HL-60 (cell line): Measurements from ENCODE around the gene KIAA1671.

Source experiments
- GABPA ChIP-seq: IDR thresholded peaks from 2 replicates; pipeline ENCODE4 v1.6.1; 2012; ENCODE audit warnings: low read depth
- POLR2AphosphoS5 ChIP-seq: IDR thresholded peaks from 2 replicates; pipeline ENCODE4 v1.6.1; 2012; ENCODE audit warnings: low read depth
- REST ChIP-seq: IDR thresholded peaks from 2 replicates; pipeline ENCODE4 v1.6.1; 2012; ENCODE audit warnings: low read depth; ENCODE audit not compliant: insufficient replicate concordance
- SPI1 ChIP-seq: IDR thresholded peaks from 2 replicates; pipeline ENCODE4 v1.6.1; 2012; ENCODE audit warnings: low read depth, mild to moderate bottlenecking, borderline replicate concordance
- TF ChIP-seq, protein P1 (sequence below): IDR thresholded peaks from one replicate; pipeline ENCODE4 v1.5.1; 2011; ENCODE audit warnings: low read length, control low read depth, inconsistent platforms; ENCODE audit not compliant: insufficient read depth

GRCh38 chr22:25071720-25072119 is 119.2 kb downstream of the KIAA1671 start:
- TF ChIP-seq, protein P1, sequence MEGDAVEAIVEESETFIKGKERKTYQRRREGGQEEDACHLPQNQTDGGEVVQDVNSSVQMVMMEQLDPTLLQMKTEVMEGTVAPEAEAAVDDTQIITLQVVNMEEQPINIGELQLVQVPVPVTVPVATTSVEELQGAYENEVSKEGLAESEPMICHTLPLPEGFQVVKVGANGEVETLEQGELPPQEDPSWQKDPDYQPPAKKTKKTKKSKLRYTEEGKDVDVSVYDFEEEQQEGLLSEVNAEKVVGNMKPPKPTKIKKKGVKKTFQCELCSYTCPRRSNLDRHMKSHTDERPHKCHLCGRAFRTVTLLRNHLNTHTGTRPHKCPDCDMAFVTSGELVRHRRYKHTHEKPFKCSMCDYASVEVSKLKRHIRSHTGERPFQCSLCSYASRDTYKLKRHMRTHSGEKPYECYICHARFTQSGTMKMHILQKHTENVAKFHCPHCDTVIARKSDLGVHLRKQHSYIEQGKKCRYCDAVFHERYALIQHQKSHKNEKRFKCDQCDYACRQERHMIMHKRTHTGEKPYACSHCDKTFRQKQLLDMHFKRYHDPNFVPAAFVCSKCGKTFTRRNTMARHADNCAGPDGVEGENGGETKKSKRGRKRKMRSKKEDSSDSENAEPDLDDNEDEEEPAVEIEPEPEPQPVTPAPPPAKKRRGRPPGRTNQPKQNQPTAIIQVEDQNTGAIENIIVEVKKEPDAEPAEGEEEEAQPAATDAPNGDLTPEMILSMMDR: no peak
- TF ChIP-seq POLR2AphosphoS5 (no peak), REST (no peak), GABPA (no peak), SPI1 (no peak)
